ENCODE results near the gene PDIK1L. TPM values are rescaled to one million over a fixed set of nuclear protein-coding genes. Genes with fewer than 3 reads are reported as not detected.

The PDIK1L gene
- total RNA-seq, 4 donors from 2014 or later, result 4.4 to 8.7 (median 5.9) TPM

DNA sequence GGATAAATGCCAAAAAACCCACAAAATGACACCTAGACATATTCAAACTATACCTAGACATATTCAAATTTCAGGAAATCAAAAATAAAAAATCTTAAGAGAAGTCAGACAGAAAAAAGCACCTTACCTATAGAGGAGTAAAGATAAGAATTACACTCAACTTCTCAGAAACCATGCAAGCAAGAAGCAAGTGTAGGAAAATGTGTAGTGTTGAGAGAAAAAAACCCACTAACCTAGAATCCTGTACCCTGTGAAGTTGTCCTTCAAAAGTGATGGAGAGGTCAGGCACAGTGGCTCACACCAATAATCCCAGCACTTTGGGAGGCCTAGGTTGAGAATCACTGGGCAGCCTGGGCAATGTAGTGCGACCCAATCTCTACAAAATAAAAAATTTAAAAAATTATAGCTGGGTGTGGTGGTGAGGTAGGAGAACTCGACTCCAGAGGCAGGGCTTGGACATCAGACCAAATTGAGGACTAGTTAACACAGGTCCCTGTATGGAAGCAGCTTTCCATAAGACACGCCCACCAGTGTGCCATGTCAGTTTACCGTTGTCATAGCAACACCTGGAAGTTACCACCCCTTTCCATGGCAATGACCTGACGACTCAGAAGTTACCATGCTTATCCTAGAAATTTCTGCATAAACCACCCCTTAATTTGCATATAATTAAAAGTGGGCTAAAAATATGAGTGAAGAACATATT lies 20.7 kb downstream of the PDIK1L start:
- DNase-seq, result no peak
- no peak for TF ChIP-seq POLR2A (IDR thresholded peaks at IDR 0.05)
- TF ChIP-seq, protein P1, sequence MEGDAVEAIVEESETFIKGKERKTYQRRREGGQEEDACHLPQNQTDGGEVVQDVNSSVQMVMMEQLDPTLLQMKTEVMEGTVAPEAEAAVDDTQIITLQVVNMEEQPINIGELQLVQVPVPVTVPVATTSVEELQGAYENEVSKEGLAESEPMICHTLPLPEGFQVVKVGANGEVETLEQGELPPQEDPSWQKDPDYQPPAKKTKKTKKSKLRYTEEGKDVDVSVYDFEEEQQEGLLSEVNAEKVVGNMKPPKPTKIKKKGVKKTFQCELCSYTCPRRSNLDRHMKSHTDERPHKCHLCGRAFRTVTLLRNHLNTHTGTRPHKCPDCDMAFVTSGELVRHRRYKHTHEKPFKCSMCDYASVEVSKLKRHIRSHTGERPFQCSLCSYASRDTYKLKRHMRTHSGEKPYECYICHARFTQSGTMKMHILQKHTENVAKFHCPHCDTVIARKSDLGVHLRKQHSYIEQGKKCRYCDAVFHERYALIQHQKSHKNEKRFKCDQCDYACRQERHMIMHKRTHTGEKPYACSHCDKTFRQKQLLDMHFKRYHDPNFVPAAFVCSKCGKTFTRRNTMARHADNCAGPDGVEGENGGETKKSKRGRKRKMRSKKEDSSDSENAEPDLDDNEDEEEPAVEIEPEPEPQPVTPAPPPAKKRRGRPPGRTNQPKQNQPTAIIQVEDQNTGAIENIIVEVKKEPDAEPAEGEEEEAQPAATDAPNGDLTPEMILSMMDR (IDR thresholded peaks at IDR 0.05 in 4 of 5, conservative IDR thresholded peaks at IDR 0.05 in 1 of 5), result no peak
- H3K4me1 ChIP-seq, result peaks cover 6 to 11% of the 10 kb centered on the region in 2 donors
- no peaks in the 10 kb centered on the region for H3K27me3 ChIP-seq
- no peak overlapping the region for H3K27ac ChIP-seq
- in situ Hi-C loops (cut with MboI; ENCODE audit: low sequenced_read_pairs in 4 of 4) (loop anchor here in 1 of 4 donors (25.0 kb wide), 1 partner anchor 245 kb away; the partner anchor contains the start of gene PAQR7), intact Hi-C loops (cut with DNase I; ENCODE audit: low total_unique reads) (no loop called here)
- ATAC-seq, result no peak
- H3K4me3 ChIP-seq, result no peak overlapping the region
- H3K9me3 ChIP-seq, result no peaks in the 10 kb centered on the region
- H3K36me3 ChIP-seq, result no peaks in the 10 kb centered on the region

GRCh38 chr1:26132834-26133167 lies 21.2 kb downstream of the PDIK1L start:
- DNase-seq (no peak), ATAC-seq (no peak)
- in situ Hi-C loops (cut with MboI; ENCODE audit: low sequenced_read_pairs in 4 of 4) (loop anchor here in 1 of 4 donors (25.0 kb wide), 1 partner anchor 246 kb away; the partner anchor contains the start of gene PAQR7), intact Hi-C loops (cut with DNase I; ENCODE audit: low total_unique reads) (no loop called here)
- Histone ChIP-seq H3K27ac (no peak overlapping the region), H3K4me1 (peaks cover 5 to 6% of the 10 kb centered on the region in 2 donors), H3K36me3 (no peaks in the 10 kb centered on the region), H3K27me3 (no peaks in the 10 kb centered on the region), H3K4me3 (no peak overlapping the region), H3K9me3 (no peaks in the 10 kb centered on the region)
- TF ChIP-seq, protein P1 (IDR thresholded peaks at IDR 0.05 in 4 of 5, conservative IDR thresholded peaks at IDR 0.05 in 1 of 5), result no peak
- TF ChIP-seq POLR2A (IDR thresholded peaks at IDR 0.05), result no peak

- no peak for ATAC-seq
- Histone ChIP-seq H3K27ac (no peak overlapping the region), H3K4me3 (no peak overlapping the region), H3K4me1 (no peaks in the 10 kb centered on the region), H3K9me3 (no peaks in the 10 kb centered on the region), H3K36me3 (no peaks in the 10 kb centered on the region), H3K27me3 (no peaks in the 10 kb centered on the region)
- in situ Hi-C loops (cut with MboI; ENCODE audit: low sequenced_read_pairs in 4 of 4) (loop anchor here in 1 of 4 donors (25.0 kb wide), 1 partner anchor 247 kb away; the partner anchor contains the start of gene PAQR7), intact Hi-C loops (cut with DNase I; ENCODE audit: low total_unique reads) (no loop called here)
- DNase-seq, result no peak
- no peak for TF ChIP-seq POLR2A (IDR thresholded peaks at IDR 0.05)
- TF ChIP-seq, protein P1 (IDR thresholded peaks at IDR 0.05 in 4 of 5, conservative IDR thresholded peaks at IDR 0.05 in 1 of 5), result no peak
Measured at GRCh38 chr1:26134466-26134865, 22.8 kb downstream of the PDIK1L start.

- in situ Hi-C loops (cut with MboI; ENCODE audit: low sequenced_read_pairs in 4 of 4), result loop anchor here in 1 of 4 donors (25.0 kb wide), 1 partner anchor 252 kb away; the partner anchor contains the start of gene PAQR7
Measured at GRCh38 chr1:26138974-26139558, 27.4 kb downstream of the PDIK1L start.

More at GRCh38 chr1:26138974-26139558, 27.4 kb downstream of the PDIK1L start:
- no peak for ATAC-seq
- DNase-seq, result no peak
- TF ChIP-seq POLR2A (IDR thresholded peaks at IDR 0.05), result no peak
- TF ChIP-seq, protein P1 (IDR thresholded peaks at IDR 0.05 in 4 of 5, conservative IDR thresholded peaks at IDR 0.05 in 1 of 5), result no peak
- no peaks in the 10 kb centered on the region for H3K9me3 ChIP-seq
- intact Hi-C loops (cut with DNase I; ENCODE audit: low total_unique reads), result no loop called here
- no peaks in the 10 kb centered on the region for H3K36me3 ChIP-seq
- H3K27me3 ChIP-seq, result no peaks in the 10 kb centered on the region
- H3K4me3 ChIP-seq, result no peak overlapping the region
- no peaks in the 10 kb centered on the region for H3K4me1 ChIP-seq
- no peak overlapping the region for H3K27ac ChIP-seq
